Peyer's patch (tissue), 4 donors: ENCODE data around the gene NIN. TPM values are rescaled to one million over a fixed set of nuclear protein-coding genes. Genes with fewer than 3 reads are reported as not detected.

Experiments
- DNase-seq, 3 donors: peaks; one replicate each; pipeline ENCODE4 v3.0.0-alpha.2; 2017 to 2019
- H3K27ac ChIP-seq, 4 donors: fragments of 200-600 bp; sonication (generic); one replicate each; pipeline ENCODE4 v1.5.1; 2016 to 2019
- H3K27me3 ChIP-seq, 2 donors: fragments of 200-600 bp; sonication (generic); one replicate each; pipeline ENCODE4 v1.5.1; 2019
- H3K36me3 ChIP-seq, 3 donors: fragments of 200-600 bp; sonication (generic); one replicate each; pipeline ENCODE4 v1.5.1; 2016 to 2019
- H3K4me1 ChIP-seq, 4 donors: fragments of 200-600 bp; sonication (generic); one replicate each; pipeline ENCODE4 v1.5.1; 2016 to 2019
- H3K4me3 ChIP-seq, 4 donors: fragments of 200-600 bp; sonication (generic); 1 replicate in 3 of 4; 2 replicates in 1 of 4; pipeline ENCODE4 v1.5.1; 2016 to 2019; ENCODE audit warnings: mild to moderate bottlenecking in 1 of 4
- H3K9me3 ChIP-seq, 4 donors: fragments of 200-600 bp; sonication (generic); one replicate each; pipeline ENCODE4 v1.5.1; 2016 to 2019; ENCODE audit warnings: mild to moderate bottlenecking in 1 of 4
- CTCF ChIP-seq, 6 experiments: fragments of 450-650 bp in 4 of 6; fragments of 200-600 bp in 2 of 6; sonication (generic) in 1 of 6; IDR thresholded peaks; one replicate each; pipeline ENCODE4 v1.5.1; 2017 to 2019; ENCODE audit warnings: antibody characterized with exemption in 6 of 6, mild to moderate bottlenecking in 3 of 6, moderate library complexity in 1 of 6
- POLR2A ChIP-seq, 2 donors: fragments of 450-650 bp; IDR thresholded peaks; one replicate each; pipeline ENCODE4 v1.5.1; 2017; ENCODE audit warnings: antibody characterized with exemption in 2 of 2, mild to moderate bottlenecking in 2 of 2, moderate library complexity in 2 of 2
- total RNA-seq, 4 donors: library from RNA; depleted of rRNA; stranded (reverse); fragments of >200 nt; gene quantifications; one replicate each; pipeline ENCODE4 v1.1.0, GENCODE V29; 2016

Gene NIN, protein sequence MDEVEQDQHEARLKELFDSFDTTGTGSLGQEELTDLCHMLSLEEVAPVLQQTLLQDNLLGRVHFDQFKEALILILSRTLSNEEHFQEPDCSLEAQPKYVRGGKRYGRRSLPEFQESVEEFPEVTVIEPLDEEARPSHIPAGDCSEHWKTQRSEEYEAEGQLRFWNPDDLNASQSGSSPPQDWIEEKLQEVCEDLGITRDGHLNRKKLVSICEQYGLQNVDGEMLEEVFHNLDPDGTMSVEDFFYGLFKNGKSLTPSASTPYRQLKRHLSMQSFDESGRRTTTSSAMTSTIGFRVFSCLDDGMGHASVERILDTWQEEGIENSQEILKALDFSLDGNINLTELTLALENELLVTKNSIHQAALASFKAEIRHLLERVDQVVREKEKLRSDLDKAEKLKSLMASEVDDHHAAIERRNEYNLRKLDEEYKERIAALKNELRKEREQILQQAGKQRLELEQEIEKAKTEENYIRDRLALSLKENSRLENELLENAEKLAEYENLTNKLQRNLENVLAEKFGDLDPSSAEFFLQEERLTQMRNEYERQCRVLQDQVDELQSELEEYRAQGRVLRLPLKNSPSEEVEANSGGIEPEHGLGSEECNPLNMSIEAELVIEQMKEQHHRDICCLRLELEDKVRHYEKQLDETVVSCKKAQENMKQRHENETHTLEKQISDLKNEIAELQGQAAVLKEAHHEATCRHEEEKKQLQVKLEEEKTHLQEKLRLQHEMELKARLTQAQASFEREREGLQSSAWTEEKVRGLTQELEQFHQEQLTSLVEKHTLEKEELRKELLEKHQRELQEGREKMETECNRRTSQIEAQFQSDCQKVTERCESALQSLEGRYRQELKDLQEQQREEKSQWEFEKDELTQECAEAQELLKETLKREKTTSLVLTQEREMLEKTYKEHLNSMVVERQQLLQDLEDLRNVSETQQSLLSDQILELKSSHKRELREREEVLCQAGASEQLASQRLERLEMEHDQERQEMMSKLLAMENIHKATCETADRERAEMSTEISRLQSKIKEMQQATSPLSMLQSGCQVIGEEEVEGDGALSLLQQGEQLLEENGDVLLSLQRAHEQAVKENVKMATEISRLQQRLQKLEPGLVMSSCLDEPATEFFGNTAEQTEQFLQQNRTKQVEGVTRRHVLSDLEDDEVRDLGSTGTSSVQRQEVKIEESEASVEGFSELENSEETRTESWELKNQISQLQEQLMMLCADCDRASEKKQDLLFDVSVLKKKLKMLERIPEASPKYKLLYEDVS (N-terminal part only)
- 100 to 1,000 TPM in 1 of 4 donors, 10 to 100 TPM in 3; 13.8 to 151 (median 21.5) TPM for total RNA-seq

DNA sequence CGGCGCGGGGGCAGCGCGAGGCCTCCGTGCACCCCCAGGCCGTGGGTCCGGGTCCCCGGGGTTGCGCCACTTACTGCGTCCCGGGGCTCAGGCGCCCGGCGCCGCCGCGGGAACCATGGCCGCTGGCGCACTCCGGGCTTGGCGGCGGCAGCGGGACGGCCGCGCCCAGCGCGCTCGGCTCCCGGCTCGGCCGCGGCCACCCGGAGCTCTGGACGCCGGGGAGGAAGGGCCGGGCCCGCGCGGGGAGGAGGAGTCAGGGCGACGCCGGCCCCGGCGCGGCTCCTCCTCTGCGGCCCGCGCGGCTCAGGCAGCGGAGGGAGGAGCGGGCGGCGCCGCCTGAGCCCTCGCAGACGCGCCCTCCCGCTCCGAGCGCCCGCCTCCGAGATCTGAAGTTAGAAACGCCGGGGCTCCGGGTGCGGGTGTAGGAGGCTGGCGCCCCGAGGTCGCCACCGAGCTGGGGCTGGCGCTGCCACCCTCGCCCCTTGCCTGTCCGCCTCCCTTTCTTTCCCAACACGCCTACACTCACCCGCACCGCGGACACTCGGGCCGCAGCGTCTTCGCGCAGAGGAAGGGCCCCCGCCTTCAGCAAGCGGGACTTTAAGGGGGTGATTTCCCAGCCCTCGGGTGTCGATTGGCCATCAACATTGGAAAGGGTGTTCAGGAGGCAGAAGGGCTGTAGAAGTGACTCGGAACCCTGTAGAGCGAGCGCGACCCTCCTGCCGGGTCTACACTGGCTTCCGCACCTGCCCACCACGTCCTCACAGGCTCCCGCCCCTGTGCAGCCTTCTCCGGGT is at the start of gene NIN:
Gene NIN (minus strand): TSS at position 231 of the 794 bp plus-strand sequence. CDS start 9,106 bp downstream, outside the sequence.
- Histone ChIP-seq H3K4me1 (peaks cover 0 to 20% (median 6%) of the 10 kb centered on the region in 4 donors), H3K27me3 (no peaks in the 10 kb centered on the region), H3K36me3 (no peaks in the 10 kb centered on the region), H3K4me3 (peak within 1 kb of the TSS; percentile 83 to 95 (median 88)), H3K9me3 (no peaks in the 10 kb centered on the region), H3K27ac (peak within 1 kb of the TSS; percentile 81 to 96 (median 92))
- TF ChIP-seq CTCF (IDR thresholded peaks at IDR 0.05) = no peak
- peak; percentile 27 to 35 for TF ChIP-seq POLR2A (IDR thresholded peaks at IDR 0.05)
- peak; percentile 70 to 88 (median 86) for DNase-seq

- DNase-seq = peak in 2 of 3 donors; percentile 70 to 83
- Histone ChIP-seq H3K4me3 (no peak overlapping the region), H3K27me3 (peaks cover 0 to 8% of the 10 kb centered on the region in 2 donors), H3K4me1 (peaks cover 0 to 7% (median 5%) of the 10 kb centered on the region in 4 donors), H3K9me3 (no peaks in the 10 kb centered on the region), H3K27ac (no peak overlapping the region), H3K36me3 (no peaks in the 10 kb centered on the region)
- TF ChIP-seq CTCF (IDR thresholded peaks at IDR 0.05) (no peak), POLR2A (IDR thresholded peaks at IDR 0.05) (no peak)
These were observed 44.6 kb upstream of the NIN start for GRCh38 chr14:50875359-50876070.

DNA sequence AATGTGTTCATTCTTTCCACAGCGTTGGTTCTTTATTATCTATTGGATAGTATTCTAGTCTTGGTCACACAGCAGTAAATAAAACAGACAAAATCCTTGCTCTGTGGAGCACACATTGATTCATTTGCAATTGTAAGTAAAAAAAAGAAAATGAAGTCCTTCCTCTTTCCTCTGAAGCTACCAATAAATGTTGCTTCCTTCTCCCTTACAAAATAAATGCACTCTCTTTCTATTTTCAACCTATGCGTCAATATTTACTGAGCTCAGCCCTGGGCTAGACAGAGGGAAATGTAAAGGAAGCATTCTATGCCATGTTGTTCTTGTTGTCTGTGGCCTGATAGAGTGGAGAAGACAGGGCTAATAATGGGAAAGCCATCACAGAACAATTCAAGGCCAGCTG is 43.8 kb upstream of the NIN start:
- no peaks in the 10 kb centered on the region for H3K9me3 ChIP-seq
- DNase-seq = no peak
- H3K27ac ChIP-seq = no peak overlapping the region
- no peak for TF ChIP-seq CTCF (IDR thresholded peaks at IDR 0.05)
- peaks cover 0 to 7% (median 5%) of the 10 kb centered on the region in 4 donors for H3K4me1 ChIP-seq
- H3K27me3 ChIP-seq = peaks cover 0 to 8% of the 10 kb centered on the region in 2 donors
- no peak overlapping the region for H3K4me3 ChIP-seq
- no peaks in the 10 kb centered on the region for H3K36me3 ChIP-seq

DNA sequence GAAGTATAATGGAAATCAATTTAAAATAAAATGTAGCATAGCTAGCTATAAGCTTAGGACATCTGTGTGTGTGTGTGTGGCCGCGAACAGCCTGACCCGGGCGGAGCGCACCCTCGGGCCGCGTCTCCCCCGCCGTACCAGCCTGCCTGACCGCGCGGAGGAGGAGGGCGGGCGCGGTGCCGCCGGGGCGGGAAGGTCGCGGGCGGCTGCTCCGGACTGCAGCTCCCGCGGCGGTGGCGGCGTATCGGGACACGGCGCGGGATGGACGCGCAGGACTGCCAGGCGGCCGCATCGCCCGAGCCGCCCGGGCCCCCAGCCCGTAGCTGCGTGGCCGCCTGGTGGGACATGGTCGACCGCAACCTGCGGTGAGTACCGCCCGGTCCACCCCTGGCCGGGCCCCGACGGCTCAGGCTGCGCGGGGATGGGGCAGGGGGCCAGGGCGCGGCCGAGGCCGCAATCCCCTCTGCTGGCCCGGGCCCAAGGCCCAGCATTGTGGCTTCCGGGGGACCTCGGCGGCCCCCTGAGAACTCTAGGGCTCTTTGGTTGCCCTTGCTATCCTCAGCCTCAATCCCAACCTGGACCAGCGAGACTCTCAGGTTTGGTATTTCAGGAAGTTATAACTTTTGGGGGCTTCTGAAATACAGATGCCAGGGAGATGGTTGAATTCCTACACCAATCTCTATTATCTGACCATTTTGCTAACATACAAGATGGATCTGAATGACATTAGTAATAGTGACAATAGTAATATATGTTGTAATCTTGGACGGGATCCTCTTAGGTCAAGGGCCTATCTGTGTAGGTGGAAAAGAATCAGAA is 41.2 kb upstream of the NIN start, which contains the start of gene ABHD12B:
Gene ABHD12B (plus strand): TSS at position 140 of the 819 bp plus-strand sequence. CDS start 122 bp downstream, at position 262.
- Histone ChIP-seq H3K9me3 (no peaks in the 10 kb centered on the region), H3K27me3 (peaks cover 0 to 8% of the 10 kb centered on the region in 2 donors), H3K4me3 (peak within 1 kb of the TSS in 3 of 4 donors; percentile 22 to 28 (median 26)), H3K27ac (no peak within 1 kb of the TSS), H3K4me1 (peaks cover 0 to 7% (median 5%) of the 10 kb centered on the region in 4 donors), H3K36me3 (no peaks in the 10 kb centered on the region)
- DNase-seq = no peak
- no peak for TF ChIP-seq CTCF (IDR thresholded peaks at IDR 0.05)
- no peak for TF ChIP-seq POLR2A (IDR thresholded peaks at IDR 0.05)
